Small intestine (tissue), 7 donors: ENCODE measurements around the gene NRCAM. TPM values are rescaled to one million over a fixed set of nuclear protein-coding genes. Genes with fewer than 3 reads are reported as not detected.
A peak's percentile ranks its signal among the peaks of the same experiment; 100 is the strongest.

Experiments used
- DNase-seq, 2 donors: peaks; one replicate each; pipeline versions ENCODE4 v3.0.0 to v3.0.0-alpha.2; 2013
- FAIRE-seq: peaks from 2 replicates; lab custom pipeline; 2012; peaks lifted over from hg19 to GRCh38; lab: Jason Lieb, UNC
- H3K27ac ChIP-seq, 3 donors: one replicate each; pipeline ENCODE4 v1.5.1; 2013; ENCODE audit warnings: low read length in 2 of 3, mild to moderate bottlenecking in 2 of 3, control low read depth in 1 of 3, inconsistent platforms in 1 of 3, low read depth in 1 of 3, moderate library complexity in 1 of 3
- H3K27me3 ChIP-seq, 3 donors: one replicate each; pipeline ENCODE4 v1.6.1; 2013; ENCODE audit warnings: low read length in 3 of 3, inconsistent platforms in 1 of 3; ENCODE audit not compliant: control insufficient read depth in 3 of 3, insufficient read depth in 3 of 3
- H3K36me3 ChIP-seq, 3 donors: one replicate each; pipeline ENCODE4 v1.6.1; 2013; ENCODE audit warnings: low read length in 3 of 3, inconsistent platforms in 1 of 3, low read depth in 1 of 3, mild to moderate bottlenecking in 1 of 3, moderate library complexity in 1 of 3; ENCODE audit not compliant: control insufficient read depth in 3 of 3, insufficient read depth in 2 of 3
- H3K4me1 ChIP-seq, 3 donors: one replicate each; pipeline ENCODE4 v1.6.1; 2013; ENCODE audit warnings: low read length in 2 of 3, inconsistent platforms in 1 of 3, low read depth in 1 of 3, mild to moderate bottlenecking in 1 of 3, moderate library complexity in 1 of 3; ENCODE audit not compliant: control insufficient read depth in 3 of 3, insufficient read depth in 2 of 3
- H3K4me3 ChIP-seq, 3 donors: one replicate each; pipeline ENCODE4 v1.5.1; 2013; ENCODE audit warnings: low read length in 3 of 3, control low read depth in 1 of 3, inconsistent platforms in 1 of 3, low read depth in 1 of 3, mild to moderate bottlenecking in 1 of 3, moderate library complexity in 1 of 3
- H3K9me3 ChIP-seq, 2 donors: one replicate each; pipeline ENCODE4 v1.6.1; 2013; ENCODE audit warnings: low read depth in 1 of 2, low read length in 1 of 2; ENCODE audit not compliant: control insufficient read depth in 2 of 2, insufficient read depth in 1 of 2
- WGBS, 3 donors: extraction: QIAGEN DNeasy Blood & Tissue Kit; methylation state at CpG; one replicate each; pipeline ENCODE4 v1.1.7; 2013; 5-methylcytosine and 5-hydroxymethylcytosine counted together
- polyA plus RNA-seq, 4 donors: library from polyadenylated mRNA; stranded (reverse) in 3 of 4; unstranded in 1 of 4; fragments of 200-250 nt in 3 of 4; fragments of 120-200 nt in 1 of 4; gene quantifications; one replicate each; pipeline versions ENCODE4 v1.2.1 to v1.2.3, GENCODE V29; 2013
- donor health status: healthy with polysubstance abuse.
- donor health status: control.
- donor health status: control.
- donor health status: Bipolar disorder and iron deficiency.
- donor health status: healthy.

NRCAM gene
- polyA plus RNA-seq, 4 donors, result 0.27 to 6.8 (median 1.4) TPM

- WGBS, 3 donors, result 10 to 18% (median 13%) methylated on average over 12 of the region's 12 CpGs
- FAIRE-seq (no peak), DNase-seq (peak; percentile 81)
- Histone ChIP-seq H3K27me3 (no peaks in the 10 kb centered on the region), H3K27ac (no peak overlapping the region), H3K36me3 (no peaks in the 10 kb centered on the region), H3K4me1 (peaks cover 0 to 19% (median 0%) of the 10 kb centered on the region in 3 donors), H3K4me3 (peak overlapping the region in 1 of 3 donors; percentile 8), H3K9me3 (no peaks in the 10 kb centered on the region)
Observed at GRCh38 chr7:108146070-108146842, 310.0 kb downstream of the NRCAM start.

- no peaks in the 10 kb centered on the region for H3K9me3 ChIP-seq
- H3K4me3 ChIP-seq, result no peak overlapping the region
- no peak overlapping the region for H3K27ac ChIP-seq
- H3K36me3 ChIP-seq, result no peaks in the 10 kb centered on the region
- FAIRE-seq, result no peak
- no peak for DNase-seq
- peaks cover 0 to 19% (median 0%) of the 10 kb centered on the region in 3 donors for H3K4me1 ChIP-seq
- H3K27me3 ChIP-seq, result no peaks in the 10 kb centered on the region
- WGBS, 3 donors, result 73 to 83% (median 79%) methylated on average over 8 of the region's 8 CpGs
Observed at GRCh38 chr7:108145401-108145800, 310.8 kb downstream of the NRCAM start.

- no peaks in the 10 kb centered on the region for H3K9me3 ChIP-seq
- FAIRE-seq (no peak), DNase-seq (no peak)
- no peak overlapping the region for H3K27ac ChIP-seq
- no peak overlapping the region for H3K4me3 ChIP-seq
- H3K4me1 ChIP-seq, result peaks cover 0 to 19% (median 0%) of the 10 kb centered on the region in 3 donors
- no peaks in the 10 kb centered on the region for H3K27me3 ChIP-seq
- no peaks in the 10 kb centered on the region for H3K36me3 ChIP-seq
- 60 to 76% (median 71%) methylated on average over 3 of the region's 3 CpGs for WGBS, 3 donors
Observed at GRCh38 chr7:108144931-108145330, 311.3 kb downstream of the NRCAM start.

- H3K4me3 ChIP-seq, result no peak overlapping the region
- H3K4me1 ChIP-seq, result peaks cover 0 to 19% (median 0%) of the 10 kb centered on the region in 3 donors
- H3K27ac ChIP-seq, result peak overlapping the region in 1 of 3 donors; percentile 34
- DNase-seq, result no peak
- no peaks in the 10 kb centered on the region for H3K36me3 ChIP-seq
- no peak for FAIRE-seq
- H3K27me3 ChIP-seq, result no peaks in the 10 kb centered on the region
- WGBS, 3 donors, result 94 to 97% (median 95%) methylated on average over 6 of the region's 6 CpGs
- H3K9me3 ChIP-seq, result no peaks in the 10 kb centered on the region
Observed at GRCh38 chr7:108143658-108144420, 312.4 kb downstream of the NRCAM start.

- FAIRE-seq, result no peak
- Histone ChIP-seq H3K27me3 (no peaks in the 10 kb centered on the region), H3K36me3 (no peaks in the 10 kb centered on the region), H3K4me3 (no peak overlapping the region), H3K27ac (peak overlapping the region in 1 of 3 donors; percentile 34), H3K9me3 (no peaks in the 10 kb centered on the region), H3K4me1 (peaks cover 0 to 19% (median 0%) of the 10 kb centered on the region in 3 donors)
- peak in 1 of 2 donors; percentile 52 for DNase-seq
- WGBS, 3 donors, result 21 to 66% (median 38%) methylated on average over 6 of the region's 6 CpGs
Observed at GRCh38 chr7:108142675-108143259, 313.5 kb downstream of the NRCAM start.

- Histone ChIP-seq H3K27me3 (no peaks in the 10 kb centered on the region), H3K4me3 (no peak overlapping the region), H3K9me3 (no peaks in the 10 kb centered on the region), H3K27ac (no peak overlapping the region), H3K36me3 (no peaks in the 10 kb centered on the region), H3K4me1 (peaks cover 0 to 18% (median 0%) of the 10 kb centered on the region in 3 donors)
- no peak for DNase-seq
- no peak for FAIRE-seq
- WGBS, 3 donors, result 92 to 96% (median 94%) methylated on average over 4 of the region's 4 CpGs
Observed at GRCh38 chr7:108142180-108142579, 314.1 kb downstream of the NRCAM start.

- H3K36me3 ChIP-seq, result no peaks in the 10 kb centered on the region
- no peak overlapping the region for H3K27ac ChIP-seq
- DNase-seq (no peak), FAIRE-seq (no peak)
- no peaks in the 10 kb centered on the region for H3K27me3 ChIP-seq
- peaks cover 0 to 6% (median 0%) of the 10 kb centered on the region in 3 donors for H3K4me1 ChIP-seq
- H3K9me3 ChIP-seq, result no peaks in the 10 kb centered on the region
- H3K4me3 ChIP-seq, result no peak overlapping the region
Observed at GRCh38 chr7:108140671-108141070, 315.6 kb downstream of the NRCAM start.

- Histone ChIP-seq H3K27me3 (no peaks in the 10 kb centered on the region), H3K4me1 (peaks cover 0 to 4% (median 0%) of the 10 kb centered on the region in 3 donors), H3K36me3 (no peaks in the 10 kb centered on the region), H3K27ac (no peak overlapping the region), H3K9me3 (no peaks in the 10 kb centered on the region), H3K4me3 (no peak overlapping the region)
- FAIRE-seq, result no peak
- no peak for DNase-seq
Observed at GRCh38 chr7:108138911-108139310, 317.3 kb downstream of the NRCAM start.
